ENCODE measurements around the gene FAM3D.

GRCh38 chr3:58591517-58592510 lies 74.8 kb downstream of the FAM3D start:
- TF ChIP-seq POLR2A (IDR thresholded peaks at IDR 0.05): no peak
- TF ChIP-seq, protein P1, sequence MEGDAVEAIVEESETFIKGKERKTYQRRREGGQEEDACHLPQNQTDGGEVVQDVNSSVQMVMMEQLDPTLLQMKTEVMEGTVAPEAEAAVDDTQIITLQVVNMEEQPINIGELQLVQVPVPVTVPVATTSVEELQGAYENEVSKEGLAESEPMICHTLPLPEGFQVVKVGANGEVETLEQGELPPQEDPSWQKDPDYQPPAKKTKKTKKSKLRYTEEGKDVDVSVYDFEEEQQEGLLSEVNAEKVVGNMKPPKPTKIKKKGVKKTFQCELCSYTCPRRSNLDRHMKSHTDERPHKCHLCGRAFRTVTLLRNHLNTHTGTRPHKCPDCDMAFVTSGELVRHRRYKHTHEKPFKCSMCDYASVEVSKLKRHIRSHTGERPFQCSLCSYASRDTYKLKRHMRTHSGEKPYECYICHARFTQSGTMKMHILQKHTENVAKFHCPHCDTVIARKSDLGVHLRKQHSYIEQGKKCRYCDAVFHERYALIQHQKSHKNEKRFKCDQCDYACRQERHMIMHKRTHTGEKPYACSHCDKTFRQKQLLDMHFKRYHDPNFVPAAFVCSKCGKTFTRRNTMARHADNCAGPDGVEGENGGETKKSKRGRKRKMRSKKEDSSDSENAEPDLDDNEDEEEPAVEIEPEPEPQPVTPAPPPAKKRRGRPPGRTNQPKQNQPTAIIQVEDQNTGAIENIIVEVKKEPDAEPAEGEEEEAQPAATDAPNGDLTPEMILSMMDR (IDR thresholded peaks at IDR 0.05): no peak

All from tibial nerve (tissue), 3 donors.